HUDEP-2 (cell line): ENCODE data around the gene CNTNAP2.

Experiments
- DNase-seq, 76 experiments: peaks; one replicate each; lab custom pipeline; 2025; ENCODE audit not compliant: unreplicated experiment in 76 of 76; lab: John Stamatoyannopoulos, UW

Gene CNTNAP2

DNA sequence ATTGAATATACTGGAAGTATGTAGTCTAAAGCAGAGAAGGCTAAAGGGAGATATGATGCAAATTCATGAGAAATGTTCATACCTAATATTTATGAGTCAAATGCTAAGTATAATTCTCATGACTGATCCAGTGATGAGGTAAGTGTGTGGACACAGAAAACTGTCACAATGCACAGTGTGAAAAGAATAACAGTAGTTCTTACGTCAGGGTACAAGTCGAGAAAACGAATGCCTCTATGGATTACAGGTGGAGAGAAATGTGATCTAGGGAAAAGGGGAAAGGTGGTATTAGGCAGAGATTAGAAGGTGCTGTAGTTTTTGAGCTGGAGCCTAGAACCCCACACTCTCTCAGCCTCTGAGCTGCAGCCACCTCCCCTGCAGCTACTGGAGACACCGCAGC, 542.0 kb downstream of the CNTNAP2 start:
- no peak for DNase-seq

DNA sequence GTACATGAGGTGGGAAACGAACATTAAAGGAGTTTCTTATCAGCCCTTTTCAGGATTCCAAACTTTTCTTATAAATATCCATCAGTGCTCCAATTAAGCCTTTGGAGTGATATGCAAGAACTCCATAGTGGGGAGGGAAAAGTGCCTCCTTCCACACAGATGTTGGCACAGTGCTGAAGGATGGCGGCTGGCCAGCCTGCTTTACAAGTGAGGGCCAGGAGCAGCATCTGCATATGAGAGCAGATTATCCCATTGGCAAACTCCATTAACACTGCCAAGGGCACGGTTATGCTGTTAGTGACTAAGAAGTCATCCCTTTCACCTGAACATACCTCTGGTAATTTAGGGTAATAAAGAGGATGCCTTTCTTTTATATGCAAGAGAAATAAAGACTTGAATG, 543.1 kb downstream of the CNTNAP2 start:
- DNase-seq: no peak

DNA sequence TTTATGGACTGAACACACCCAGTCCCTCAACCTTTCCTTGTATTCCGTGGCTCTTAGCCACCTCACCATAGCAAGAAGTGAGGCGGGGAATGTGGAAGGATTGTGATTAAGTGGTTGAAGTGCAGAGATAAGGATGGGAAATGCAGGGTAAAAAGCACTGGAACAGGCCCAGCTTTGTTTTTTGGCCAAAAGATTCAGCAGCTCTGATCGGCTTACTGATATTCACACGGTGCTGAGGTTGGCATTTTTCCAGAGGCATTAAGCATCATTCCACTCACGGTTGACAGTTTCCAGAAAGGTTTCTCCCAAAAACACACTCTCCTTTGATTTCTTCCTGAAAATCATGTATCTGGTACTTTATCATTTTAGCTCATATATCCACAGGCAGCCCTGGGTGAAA, 544.2 kb downstream of the CNTNAP2 start:
- DNase-seq: peak in 3 of 76 experiments; percentile 13 to 28 (median 13)

DNA sequence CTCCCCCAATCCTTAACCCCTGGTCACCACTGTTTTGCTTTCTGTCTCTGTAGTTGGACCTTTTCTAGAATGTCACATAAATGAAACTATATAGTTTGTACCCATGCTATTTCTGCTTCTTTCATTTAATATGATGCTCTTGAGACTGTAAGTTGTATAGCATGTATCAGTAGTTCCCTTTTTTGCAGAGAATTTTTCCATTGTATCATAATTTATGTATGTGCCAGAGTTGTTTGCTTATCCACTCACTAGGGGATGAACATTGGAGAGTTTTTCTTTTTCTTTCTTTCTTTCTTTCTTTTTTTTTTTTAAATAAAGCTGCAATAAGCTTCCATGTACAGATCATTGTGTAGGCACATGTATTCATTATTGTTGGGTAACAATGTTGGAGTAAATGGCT, 544.8 kb downstream of the CNTNAP2 start:
- DNase-seq: no peak

DNA sequence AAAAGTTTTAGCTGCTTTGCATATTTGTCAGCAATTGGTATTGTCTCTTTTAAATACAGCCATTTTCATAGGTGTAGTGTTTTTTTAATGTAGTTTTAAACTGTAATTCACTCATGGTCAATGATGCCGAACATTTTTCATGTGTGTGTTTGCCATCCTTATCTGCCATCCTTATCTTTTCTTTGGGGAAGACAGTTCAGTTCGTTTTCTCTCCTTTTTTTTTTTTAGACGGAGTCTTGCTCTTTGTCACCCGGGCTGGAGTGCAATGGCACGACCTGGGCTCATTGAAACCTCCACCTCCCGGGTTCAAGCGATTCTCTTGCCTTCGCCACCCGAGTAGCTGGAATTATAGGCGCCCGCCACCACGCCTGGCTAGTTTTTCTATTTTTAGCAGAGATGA, 545.3 kb downstream of the CNTNAP2 start:
- DNase-seq: no peak

DNA sequence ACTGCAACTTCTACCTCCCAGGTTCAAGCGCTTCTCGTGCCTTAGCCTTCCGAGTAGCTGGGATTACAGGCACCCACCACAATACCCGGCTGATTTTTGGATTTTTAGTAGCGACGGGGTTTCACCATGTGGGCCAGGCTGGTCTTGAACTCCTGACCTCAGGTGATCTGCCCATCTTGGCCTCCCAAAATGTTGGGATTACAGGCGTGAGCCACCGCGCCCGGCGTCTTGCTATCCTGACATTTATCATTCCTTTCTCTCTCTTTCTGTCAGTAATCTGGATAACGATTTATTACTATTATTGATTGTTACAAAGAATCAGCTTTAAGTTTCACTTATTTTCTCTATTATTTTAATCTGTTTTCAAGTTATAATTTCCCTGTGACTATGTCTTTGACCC, 548.4 kb downstream of the CNTNAP2 start:
- DNase-seq: no peak

DNA sequence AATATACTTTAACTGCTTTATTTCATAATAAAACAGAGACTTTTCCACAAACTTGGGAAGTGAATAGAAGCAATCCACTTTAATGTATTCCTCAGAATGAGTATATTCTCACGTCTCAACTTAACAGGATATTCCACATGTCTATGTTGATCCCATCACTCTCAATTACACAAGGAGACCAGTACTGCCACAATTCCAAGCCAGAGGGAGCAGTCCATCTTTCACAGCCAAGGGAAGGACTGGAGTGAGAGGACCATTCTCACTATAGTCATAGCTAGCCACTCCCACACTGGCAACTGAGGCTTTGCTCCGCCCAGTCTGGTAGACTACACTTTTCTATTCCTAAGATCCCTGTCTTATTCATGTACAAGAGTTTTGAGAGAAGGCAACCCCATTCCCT, 553.9 kb downstream of the CNTNAP2 start:
- DNase-seq: no peak

DNA sequence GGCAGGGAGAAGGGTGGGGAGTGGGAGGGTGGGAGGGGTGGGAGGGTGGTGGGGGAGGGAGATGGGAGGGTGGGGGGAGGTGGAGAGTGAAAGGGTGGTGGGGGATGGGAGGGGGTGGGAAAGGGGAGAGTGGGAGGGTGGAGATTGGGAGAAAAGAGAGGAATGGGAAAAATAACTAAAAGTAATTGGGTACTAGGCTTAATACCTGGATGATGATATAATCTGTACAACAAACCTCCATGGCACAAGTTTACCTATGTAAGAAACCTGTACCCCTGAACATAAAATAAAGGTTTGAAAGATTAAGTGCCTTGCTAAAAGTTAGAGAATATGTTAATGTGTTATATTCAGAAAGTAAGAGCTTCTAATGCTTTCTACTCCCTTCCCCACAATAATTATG, 564.9 kb downstream of the CNTNAP2 start:
- no peak for DNase-seq

DNA sequence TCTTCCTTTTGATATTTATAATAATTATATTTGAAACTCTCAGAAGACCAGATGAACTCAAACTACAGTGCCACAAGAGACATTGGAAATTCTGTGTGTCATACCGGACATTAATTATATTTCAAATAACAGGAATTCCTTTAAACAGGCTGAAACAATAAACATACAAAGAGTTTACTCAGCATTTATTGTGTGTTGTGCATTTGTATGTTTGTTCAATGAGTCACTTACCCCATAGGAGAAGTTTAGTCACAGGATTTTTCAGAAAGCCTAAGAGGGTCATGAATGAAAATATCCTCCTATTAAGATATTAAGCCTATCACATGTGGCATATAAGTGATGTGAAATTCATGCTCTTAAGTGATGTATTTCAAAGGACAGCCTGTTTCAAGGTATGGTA, 566.8 kb downstream of the CNTNAP2 start:
- DNase-seq: no peak

DNA sequence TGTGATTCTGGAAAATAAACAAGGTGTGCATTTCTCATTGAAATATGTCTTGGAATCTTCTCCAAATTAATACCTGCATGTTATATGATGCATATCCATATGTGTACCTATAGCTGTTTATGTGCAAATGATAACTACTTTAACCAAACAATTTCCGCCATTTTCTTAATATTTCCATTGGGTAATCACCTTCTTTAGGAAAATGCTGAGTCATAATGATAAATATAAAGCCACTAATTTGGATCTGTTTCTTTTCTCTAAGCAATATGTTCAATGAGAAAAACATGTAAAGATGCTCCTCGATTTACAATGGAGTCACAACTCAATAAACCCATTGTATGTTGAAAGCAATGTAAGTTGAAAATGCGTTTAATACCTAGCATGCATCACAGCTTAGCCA, 574.4 kb downstream of the CNTNAP2 start:
- DNase-seq: no peak

DNA sequence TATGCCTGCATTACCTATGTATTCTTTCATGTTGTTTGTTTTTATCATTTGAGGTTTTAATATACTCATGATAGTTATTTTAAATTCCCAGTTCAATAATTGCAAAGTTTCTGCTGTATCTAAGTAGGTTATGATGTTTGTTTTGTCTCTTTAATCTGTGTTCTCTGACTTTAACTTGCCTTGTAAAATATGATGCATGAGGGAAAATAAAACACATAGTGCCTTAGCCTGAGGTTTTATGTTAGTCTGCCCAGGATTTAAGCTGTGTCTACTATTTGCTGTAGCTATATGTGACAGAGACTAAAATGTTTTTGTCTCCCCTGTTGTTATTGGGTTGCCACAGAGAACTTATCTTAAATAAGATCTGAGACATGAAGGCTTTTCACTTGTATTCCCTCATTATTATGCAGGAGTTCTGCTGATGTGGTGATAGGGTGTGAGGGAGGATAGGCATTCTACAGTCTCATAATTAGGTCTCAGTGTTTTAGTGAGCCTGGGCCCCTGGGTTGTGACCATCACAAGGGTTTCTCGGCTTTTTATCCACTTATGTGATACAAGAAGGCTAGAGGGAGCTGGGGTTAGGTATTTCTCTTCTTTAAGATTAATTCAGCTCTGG, 582.5 kb downstream of the CNTNAP2 start:
- no peak for DNase-seq

DNA sequence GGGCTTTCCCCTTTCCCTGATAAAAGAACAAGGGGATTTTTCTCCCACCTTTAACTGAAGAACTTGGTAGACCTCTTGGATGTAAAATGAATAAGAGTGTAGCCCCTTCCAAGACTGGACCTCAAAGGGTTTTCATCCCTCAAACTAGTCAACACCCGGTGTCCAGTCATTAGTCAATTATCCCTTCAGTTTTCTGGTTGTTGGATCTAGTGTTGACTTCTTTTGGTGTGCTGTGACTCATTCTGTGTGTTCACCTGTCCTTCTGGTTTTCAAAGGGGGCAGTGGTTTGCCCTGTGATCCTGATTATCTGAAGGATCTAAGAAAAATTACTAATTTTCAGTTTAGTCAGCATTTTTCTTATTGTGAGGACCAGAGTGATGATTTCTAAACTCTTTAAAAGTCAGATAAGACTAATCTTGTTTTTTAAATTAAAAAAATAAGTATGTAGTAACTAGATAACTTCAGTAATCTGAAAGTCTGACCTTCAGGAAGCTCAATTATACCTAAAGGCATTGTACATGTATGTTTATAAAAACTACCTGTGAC, 583.5 kb downstream of the CNTNAP2 start:
- no peak for DNase-seq

DNA sequence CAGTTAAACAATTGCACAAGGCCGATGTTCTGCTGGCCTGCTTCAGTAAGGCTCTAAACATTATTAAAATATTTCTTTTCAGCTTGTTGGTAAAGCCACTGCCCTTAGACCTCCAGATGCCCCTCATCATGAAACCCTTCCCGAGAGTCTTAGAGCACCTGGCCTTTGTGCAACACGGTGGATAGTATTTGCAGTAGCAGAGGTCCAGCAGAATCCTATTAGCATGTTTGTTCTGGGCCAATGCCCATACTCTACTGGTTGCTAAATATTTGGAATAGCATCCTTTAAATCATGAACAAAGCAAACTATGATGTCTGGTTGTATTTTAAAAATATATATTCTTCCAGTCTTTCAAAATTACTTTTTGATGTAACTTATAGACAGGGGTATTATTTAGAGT, 584.6 kb downstream of the CNTNAP2 start:
- DNase-seq: no peak

DNA sequence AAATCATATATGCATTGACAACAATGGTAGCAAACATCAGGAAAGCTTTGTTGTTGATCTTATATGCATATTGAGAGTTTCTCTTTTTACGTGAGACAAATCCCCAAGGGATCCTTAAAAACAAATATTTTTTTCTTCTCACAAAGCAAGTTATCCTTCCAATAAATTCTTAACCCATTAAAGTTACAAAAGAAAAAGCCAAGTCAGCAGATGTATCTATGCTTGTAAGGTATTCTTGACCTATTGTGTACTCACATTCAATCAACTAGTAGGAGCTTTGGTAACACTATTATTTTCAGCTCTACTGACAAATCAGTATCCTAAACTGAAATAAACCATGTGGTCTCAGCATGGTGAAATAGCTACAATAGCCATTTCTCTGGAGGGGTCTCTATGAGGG, 586.3 kb downstream of the CNTNAP2 start:
- no peak for DNase-seq

DNA sequence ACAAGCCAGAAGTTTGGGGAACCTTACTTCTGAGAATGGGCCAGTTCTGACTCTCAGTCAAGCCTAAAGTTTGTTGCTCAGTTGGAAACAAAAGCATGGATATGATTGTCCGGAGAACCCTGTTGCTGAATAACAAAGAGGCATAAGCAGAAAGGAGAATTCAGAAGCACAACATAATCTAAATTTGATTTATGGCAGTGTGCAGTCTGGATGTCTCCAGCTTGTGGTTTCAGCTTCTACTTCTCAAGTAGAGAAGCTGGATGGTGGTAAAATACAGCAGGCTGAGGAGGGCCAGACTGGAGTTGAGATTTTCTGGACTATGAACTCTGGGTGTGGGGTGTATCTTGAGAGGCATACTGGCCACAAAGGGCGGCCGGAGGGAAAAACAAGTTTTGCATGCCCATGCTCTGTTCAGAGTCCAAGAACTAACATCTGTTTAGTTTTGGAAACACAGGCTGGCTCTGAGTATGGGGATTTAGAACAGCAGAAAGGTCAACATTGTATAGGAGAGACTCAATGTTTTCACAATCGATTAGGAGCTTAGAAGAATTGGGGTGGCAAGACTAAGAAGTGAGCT, 592.9 kb downstream of the CNTNAP2 start:
- no peak for DNase-seq

DNA sequence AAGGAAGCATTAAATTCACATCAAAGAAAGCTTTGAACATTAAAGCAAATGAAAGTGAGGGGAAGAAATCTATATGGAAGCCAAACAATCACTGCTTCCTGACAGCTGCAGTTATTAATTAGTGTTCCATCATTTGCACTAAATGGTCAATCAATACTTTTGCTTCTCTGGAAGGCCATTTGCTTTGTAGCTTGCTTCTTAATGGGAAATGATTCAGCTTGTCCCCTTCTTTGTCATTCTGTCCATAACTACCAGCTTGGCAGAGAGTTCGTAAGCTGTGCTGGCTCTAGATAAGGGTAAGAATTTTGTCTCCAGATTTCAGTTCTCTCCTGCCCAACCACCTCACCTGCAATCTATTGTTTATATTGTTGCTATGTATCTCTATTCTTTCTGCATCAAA, 596.6 kb downstream of the CNTNAP2 start:
- no peak for DNase-seq

DNA sequence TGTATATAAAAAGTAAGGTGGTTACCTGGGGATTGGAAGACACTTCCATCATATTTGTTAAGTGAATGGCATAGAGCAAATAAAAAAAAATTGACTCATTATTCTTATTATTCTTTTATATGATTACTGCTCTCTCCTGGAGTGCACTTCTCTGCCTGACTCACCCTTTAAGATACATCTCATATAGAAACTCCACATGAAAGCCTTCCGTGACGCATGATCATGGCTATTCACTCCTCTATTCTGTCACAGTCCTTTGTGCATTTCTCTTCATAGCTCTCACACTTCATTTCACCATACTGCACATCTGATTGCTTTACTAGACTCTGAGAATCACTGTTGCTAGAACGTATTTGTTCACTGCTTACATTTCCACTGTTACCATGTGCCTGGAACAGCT, 597.3 kb downstream of the CNTNAP2 start:
- no peak for DNase-seq

DNA sequence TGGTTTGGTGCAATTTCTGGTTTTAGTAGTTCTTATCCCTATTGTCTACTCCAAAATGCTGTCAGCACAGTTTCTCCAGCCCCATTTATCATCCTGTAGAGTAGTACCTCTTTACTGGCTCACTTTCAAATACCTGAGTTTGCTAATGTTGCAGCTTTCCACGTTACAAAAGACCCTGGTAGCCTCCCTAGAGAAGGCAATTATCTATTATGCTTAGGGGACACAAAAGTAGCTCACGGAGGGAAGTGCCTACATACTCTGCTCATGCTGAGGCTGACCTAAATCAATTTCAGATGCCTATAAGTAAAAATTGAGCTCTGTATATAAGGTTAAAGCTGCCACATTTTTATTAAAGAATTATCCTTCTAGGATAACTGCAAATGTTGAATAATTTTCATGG, 603.6 kb downstream of the CNTNAP2 start:
- DNase-seq: no peak

DNA sequence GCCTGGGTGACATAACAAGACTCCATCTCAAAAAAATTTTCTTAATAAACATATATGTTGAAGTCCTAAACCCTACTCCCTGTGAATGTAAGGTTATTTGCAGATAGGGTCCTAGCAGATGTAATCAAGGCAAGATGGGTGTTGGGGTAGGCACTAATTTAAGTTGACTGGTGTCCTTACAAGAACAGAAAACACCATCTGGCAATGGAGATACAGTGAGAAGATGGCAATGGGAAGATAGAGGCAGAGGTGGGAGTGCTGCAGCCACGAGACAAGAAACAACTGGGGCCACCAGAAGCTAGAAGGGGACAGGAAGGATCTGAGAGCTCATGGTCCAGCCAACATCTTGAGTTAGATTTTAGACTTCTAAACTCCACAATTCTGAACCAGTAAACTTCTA, 606.4 kb downstream of the CNTNAP2 start:
- DNase-seq: peak in 20 of 76 experiments; percentile 1 to 70 (median 26)

DNA sequence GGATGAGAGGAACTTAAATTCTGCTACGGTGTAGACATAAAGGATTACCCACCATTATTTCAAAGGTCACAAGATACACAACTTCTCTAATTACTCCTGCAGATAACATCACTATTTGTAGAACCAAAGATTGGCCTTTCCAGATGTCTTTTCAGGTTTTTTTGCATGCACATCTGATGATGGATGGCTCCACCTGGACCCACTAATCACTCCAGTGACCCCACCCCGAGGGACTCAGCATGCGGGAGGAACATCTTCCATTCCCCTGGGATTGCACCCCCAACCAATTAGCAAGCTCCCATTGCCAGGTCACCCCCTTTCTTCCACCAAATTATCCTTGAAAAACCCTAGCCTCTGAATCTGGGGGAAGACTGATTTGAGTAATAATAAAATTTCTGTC, 608.9 kb downstream of the CNTNAP2 start:
- DNase-seq: no peak

DNA sequence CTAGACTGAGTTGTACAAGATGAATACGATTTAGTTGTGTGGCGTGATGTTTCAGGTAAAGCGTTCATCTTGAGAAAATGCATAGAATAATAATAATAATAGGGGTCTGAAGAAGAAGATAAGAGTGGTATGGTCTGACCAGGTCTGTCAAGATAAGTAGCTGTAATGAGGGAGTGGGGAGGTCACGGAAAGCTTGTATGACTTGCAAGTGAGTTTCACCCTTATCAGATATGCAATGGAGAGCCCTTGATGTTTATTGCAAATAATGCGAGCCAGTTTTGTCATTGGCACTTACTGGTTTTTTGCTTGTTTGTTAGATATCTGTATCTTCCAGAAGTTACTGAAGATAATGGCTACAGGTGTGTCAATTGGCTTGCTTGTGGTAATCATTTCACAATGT, 611.5 kb downstream of the CNTNAP2 start:
- peak in 26 of 76 experiments; percentile 4 to 75 (median 19) for DNase-seq

DNA sequence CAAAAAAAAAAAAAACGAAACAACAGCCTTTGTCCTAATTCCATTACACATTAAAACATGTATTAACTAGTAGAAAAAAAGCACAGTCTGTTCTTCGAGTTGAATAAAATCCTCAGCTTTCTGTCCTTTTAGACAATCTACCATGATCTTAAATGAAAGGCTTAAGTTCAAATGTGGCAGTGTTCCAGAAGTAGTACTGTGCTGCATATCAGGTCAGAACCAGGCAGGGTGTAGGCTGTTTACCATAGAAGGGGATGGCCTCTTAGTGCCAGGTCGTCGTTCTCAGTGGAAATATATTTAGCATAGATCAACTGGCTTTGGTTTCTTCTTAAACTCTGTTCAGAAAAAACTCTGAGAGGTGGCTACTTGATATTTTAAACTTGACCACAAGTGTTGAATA, 612.0 kb downstream of the CNTNAP2 start:
- DNase-seq: peak in 41 of 76 experiments; percentile 1 to 86 (median 42)

DNA sequence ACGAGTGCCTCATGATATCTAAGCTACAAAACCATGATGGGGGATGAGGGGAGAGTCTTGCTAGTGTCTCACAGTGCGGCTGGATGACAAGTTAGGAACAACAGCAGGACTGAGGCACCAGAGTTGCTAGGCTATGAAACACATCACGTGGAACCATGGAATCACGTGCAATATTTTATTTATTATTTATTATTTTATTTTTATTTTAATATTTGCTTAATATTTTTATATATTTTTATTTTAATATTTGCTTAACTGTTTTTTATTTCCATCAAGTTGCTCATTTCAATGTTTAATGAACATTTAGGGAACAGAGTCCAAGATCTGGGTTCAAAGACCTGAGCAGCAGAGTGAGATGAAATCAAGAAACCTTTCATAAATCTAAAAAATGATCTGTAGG, 614.6 kb downstream of the CNTNAP2 start:
- no peak for DNase-seq
